Body of pancreas (tissue), 4 donors: ENCODE results near the gene SFXN2.

Experiments
- CTCF ChIP-seq, 7 experiments: fragments of 450-650 bp in 4 of 7; fragments of 200-600 bp in 3 of 7; sonication (generic) in 3 of 7; IDR thresholded peaks; one replicate each; pipeline ENCODE4 v1.5.1; 2016 to 2019; ENCODE audit warnings: antibody characterized with exemption in 7 of 7
- POLR2A ChIP-seq, 3 donors: fragments of 450-650 bp; IDR thresholded peaks; one replicate each; pipeline ENCODE4 v1.6.1; 2016; ENCODE audit warnings: antibody characterized with exemption in 3 of 3, mild to moderate bottlenecking in 2 of 3

- TF ChIP-seq CTCF (IDR thresholded peaks at IDR 0.05) (no peak), POLR2A (IDR thresholded peaks at IDR 0.05) (no peak)
Observed at GRCh38 chr10:102773986-102774385, 59.5 kb downstream of the SFXN2 start.
